Measurements from ENCODE around the gene IGFN1.

IGFN1 gene

GRCh38 chr1:201268604-201269151, 78.1 kb downstream of the IGFN1 start:
- no peak for DNase-seq

- no peak for DNase-seq
Measured at GRCh38 chr1:201269281-201269680, 78.7 kb downstream of the IGFN1 start.

GRCh38 chr1:201269900-201270410, 79.3 kb downstream of the IGFN1 start:
- DNase-seq: no peak

GRCh38 chr1:201270616-201271390, 80.2 kb downstream of the IGFN1 start:
- DNase-seq: no peak

GRCh38 chr1:201272799-201273198, 82.2 kb downstream of the IGFN1 start:
- no peak for DNase-seq

- no peak for DNase-seq
Measured at GRCh38 chr1:201274616-201275252, 84.1 kb downstream of the IGFN1 start.

DNA sequence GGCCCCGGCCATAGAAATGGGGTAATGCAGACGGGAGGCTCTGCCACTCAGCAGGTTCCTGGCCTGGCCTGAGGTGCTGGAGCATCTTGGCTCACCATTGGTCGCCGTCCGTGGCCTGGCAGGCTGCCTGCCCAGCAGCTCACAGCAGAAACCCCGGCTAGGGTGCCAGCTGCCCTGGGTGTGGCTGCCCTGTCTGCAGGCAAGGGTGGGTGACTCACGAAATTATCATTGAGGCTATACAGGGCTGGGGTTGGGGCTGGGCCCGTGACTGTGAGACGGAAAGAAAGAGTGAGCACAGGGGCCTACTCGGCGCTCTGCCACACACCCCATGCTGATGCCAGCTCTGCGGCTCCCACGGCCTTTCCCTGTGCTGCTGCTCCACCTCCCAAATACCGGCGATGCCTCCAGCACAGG, 84.6 kb downstream of the IGFN1 start:
- DNase-seq: no peak

- no peak for DNase-seq
Measured at GRCh38 chr1:201276891-201277290, 86.3 kb downstream of the IGFN1 start.

DNA sequence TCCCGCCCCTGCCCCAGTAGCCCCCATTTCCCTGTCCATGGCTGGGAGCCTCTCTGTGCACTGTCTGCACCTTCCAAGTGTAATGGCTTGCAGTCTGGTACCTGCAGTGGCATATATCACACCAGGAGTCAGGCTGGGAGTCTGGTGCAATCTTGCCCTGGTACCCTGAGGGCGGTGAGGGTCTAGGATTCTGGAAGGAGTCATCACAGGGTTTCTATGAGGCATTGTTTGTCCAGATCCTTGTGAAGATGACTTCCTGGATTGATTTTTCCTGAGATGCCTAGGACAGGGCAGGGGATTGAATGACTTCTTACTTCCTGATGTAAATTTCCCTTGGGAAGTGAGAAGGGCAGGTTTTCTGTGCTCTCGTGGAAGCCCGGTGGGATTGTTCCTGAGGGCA, 86.8 kb downstream of the IGFN1 start:
- no peak for DNase-seq

Measured in activated CD4-positive, alpha-beta T cell treated with anti-CD3 and anti-CD28 coated beads, Interleukin-2, amount 50 U/mL, for 16 hours (primary cell).